Urothelium cell line (cell line): ENCODE results near the gene ANO4.
"Not testable (repeated sequence)": the region's sequence is repeated elsewhere in the genome, so short reads cannot be mapped to it uniquely, and the experiment has no call there.

Source experiments
- DNase-seq: peaks from one replicate; pipeline ENCODE4 v3.0.0; 2011; ENCODE audit warnings: low spot score, mixed read lengths
- FAIRE-seq: peaks from 2 replicates; lab custom pipeline; 2011; peaks lifted over from hg19 to GRCh38; lab: Jason Lieb, UNC

Gene ANO4

DNA sequence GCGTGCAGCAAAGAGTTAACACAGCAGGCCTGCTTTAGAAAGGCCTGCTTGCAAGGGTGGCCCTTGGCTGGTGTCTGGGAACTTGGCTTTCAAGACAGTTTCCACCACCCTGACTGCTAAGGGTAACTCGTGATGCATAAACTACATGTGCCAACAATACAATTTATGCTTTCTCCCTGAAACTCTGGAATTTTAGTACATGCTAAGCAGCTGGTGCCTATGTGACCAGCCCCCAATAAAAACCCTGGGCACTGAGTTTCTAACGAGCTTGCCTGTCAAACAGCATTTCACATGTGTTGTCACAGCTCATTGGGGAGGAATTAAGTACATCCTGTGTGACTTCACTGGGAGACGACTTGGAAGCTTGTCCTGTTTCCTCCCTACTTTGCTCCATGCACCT, 282.3 kb downstream of the ANO4 start:
- DNase-seq (no peak), FAIRE-seq (no peak)

DNA sequence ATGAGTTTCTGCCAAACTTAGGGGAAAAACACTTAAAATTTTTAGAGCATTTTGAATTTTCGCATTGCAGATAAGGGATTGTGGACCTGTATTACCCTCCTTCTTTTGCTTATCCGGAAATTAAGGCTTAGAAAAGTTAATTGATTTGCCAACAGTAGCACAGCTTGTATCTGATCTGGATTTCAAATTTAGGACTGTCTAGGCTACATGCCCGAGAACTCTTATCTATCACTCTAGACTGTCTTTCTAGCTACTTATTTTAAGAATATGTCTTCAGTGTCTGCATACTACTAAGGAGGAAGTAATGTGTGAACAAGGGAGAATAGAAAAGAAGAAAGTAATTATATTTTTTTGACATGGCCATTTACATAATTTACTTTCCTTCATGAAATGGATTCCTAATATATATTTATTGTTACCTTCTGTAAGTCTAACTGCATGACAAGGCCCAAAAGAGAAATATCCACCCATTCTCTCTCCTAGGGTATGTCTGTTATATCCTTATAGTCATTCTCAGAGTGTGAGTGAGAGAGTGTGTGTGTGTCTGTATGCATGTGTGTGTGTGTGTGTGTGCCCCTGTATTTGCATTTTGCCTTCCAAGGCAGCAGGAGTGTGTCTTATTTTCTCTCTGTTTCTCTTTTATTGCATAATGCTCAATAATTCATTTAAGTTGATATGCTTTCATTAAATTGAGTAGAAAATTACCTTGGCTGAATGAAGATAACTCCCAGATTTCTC, 283.4 kb downstream of the ANO4 start:
- FAIRE-seq (no peak), DNase-seq (no peak)

DNA sequence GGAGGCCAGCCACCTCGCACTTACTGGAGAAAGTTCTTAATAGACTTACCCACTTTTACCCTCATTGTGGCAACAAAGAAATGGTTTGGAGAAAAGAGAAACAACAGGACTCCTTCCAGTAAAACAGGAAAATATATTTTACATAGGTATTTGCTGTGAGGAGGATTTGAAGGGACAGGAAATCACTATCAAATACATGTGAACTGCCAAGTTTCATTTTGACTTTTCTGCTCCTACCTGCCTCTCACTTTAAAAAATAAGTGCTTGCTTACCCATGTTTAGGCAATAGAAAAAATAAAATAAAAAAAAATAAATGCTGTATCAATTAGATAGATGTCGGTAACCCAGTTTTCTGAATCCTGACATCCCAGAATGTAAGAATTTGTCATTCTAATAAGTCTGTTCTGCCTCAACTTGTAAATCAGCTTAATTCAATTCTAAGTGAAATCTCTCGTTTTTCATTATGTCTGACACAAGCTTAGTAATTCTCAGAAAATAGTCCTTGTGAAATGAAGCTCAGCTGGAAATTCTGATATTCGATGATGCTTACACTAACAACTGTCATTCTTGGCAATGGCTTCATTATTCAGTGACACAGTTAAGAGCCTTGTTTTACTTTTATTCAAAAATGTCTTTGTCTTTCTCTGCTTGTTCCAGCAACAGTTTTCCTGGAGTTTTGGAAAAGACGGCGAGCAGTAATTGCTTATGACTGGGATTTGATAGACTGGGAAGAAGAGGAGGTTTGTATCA, 284.1 kb downstream of the ANO4 start:
- DNase-seq = no peak
- FAIRE-seq = no peak

DNA sequence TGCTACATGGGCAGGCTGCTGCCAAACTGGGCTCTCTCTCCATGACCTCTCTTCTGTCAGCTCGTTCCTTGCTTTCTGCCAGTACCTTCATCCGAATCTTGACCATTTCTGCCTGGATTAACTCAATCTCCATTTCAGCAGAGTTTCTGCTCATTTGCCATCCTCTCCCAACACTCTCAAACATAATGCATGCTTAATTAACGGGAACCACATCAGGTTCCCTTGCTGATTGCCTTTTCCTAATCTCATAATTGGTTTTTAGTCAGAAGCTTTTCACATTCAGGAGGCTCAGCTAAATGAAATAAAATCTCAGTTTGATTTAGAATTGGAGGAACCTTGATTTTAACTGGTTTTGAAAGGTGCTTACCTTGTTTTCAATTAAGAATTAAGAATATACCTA, 288.1 kb downstream of the ANO4 start:
- no peak for DNase-seq
- no peak for FAIRE-seq

DNA sequence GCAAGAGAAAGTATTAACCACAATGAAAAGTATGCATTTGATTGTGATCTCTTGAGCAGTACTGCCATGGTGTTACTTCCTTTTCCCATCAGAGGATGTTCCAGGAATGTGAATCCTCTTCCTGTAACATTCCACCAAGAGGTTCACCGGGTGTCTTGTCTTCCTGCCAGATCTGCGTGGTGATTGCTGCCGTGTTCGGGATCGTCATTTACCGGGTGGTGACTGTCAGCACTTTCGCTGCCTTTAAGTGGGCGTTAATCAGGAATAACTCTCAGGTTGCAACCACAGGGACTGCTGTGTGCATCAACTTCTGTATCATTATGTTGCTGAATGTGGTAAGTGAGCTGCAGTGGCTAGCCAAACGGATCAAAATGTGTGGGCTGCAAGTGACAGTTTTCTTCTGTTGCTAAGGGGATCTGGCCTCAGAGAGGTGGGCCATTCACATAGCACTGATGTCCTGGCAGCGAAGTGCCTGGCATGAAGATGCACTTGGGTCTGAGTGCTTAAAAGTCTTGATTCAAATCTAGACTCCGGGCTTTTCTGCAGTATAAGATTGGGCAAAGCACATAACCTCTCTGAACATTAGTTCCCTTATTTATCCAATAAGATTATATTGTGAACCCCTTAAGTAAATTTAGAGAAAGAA, 292.0 kb downstream of the ANO4 start:
- no peak for FAIRE-seq
- peak; percentile 4 for DNase-seq

DNA sequence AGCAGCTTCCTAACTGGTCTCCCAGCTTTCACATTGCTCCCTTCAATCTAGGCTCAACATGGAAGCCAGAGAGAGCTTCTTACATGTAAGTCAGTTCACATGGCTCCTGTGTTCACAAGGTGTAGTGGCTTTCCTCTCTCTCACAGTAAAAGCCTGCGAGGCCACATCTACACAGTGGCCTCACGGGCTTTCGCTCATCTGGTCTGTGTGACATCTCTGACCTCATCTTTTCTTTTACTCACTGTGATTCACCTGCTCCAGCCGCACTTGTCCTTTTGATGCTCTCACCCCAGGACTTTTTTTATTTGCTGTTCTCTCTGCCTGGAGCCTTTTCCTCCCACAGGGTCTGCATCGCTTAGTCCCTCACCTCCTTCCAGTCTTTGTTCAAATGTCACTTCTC, 293.3 kb downstream of the ANO4 start:
- FAIRE-seq = no peak

DNA sequence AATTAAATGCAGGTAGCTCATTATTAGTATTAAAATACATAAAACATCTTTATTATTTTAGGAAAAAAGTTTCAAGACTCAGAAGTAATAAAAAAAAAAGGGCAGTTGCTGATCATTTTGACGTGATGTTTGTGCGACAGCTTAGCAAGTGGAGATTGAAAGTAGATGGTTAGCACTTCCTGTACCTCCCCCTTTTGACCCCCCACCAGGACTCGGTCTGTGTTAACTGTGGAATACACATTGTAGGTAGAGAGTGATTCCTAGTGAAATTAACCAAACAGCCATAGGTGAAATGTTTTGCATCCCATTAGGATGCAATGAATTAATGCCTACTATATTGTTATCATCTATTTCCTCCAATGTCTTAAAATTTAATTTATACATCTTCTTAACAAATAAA, 294.7 kb downstream of the ANO4 start:
- FAIRE-seq (no peak), DNase-seq (no peak)

More for the DNA sequence above, 293.3 kb downstream of the ANO4 start:
- no peak for DNase-seq

DNA sequence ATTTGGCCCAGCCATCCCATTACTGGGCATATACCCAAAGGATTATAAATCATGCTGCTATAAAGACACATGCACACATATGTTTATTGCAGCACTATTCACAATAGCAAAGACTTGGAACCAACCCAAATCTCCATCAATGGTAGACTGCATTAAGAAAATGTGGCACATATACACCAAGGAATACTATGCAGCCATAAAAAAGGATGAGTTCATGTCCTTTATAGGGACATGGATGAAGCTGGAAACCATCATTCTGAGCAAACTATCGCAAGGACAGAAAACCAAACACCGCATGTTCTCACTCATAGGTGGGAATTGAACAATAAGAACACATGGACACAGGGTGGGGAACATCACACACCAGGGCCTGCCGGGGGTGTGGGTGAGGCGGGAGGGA, 295.6 kb downstream of the ANO4 start:
- FAIRE-seq, DNase-seq: not testable (repeated sequence)

DNA sequence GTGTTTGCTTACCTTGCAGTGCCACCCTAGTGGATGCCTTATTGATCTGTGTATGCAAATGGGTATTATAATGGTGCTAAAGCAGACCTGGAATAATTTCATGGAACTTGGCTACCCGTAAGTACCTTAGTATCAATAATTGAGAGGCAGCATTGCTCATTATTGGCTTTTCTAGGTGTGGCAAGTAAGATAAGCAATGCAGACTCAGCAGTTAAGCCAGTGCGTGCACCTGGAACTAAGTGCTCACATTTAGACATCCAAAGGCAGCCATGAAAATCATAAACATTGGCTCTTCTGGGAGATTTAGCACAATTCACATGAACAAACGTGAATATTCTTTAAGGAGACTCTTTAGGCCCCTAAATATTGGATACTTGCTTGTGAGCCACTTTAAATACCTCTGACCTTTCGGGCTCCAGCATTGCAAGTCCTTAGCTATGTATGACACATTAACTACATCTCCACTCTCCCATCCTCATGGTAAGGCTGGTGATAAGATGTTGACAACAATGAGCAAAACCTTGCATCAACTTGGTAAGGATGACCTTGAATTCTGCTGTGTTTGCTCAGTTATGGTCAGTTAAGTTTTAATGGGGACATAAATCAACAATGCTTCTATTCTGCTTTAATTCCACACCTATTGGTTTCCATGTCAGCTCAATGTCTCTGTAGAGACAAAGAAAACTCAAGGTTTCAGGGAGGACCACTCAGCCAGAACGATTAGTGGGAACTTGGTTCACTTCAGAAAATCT, 303.4 kb downstream of the ANO4 start:
- DNase-seq (no peak), FAIRE-seq (no peak)

DNA sequence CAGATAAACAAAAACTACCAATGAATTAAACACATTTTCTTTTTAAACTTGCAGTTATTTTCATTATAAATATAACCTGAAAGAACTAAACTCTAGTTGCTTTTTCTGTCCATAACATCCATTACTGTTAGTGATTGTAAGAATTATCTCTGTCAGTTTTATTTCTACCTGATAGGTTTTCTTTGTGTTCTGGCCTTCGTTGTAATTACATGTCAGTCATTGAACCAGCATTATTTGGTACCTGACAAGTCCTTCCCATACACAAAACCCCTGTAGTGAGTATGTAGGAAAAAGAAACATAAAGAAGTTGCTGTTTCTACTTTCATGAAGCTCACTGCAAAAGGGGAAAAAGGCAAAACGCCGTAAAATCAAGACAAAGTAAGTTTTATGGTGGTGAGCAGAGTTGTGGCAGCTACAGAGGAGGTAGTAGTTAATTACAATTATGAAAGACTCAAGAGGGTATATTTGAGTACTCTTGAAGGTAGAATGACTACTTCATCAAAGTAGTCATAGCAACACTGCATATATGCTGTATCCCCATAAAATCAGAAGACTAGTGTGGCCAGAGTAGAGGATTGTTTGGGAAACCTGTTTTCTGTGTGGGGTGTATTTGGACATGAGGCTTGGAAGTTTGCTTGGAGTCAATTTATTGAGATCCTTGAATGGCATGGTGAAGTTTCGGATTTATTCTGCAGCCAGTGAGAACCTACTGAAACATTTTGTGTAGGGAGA, 312.6 kb downstream of the ANO4 start:
- FAIRE-seq (no peak), DNase-seq (no peak)

DNA sequence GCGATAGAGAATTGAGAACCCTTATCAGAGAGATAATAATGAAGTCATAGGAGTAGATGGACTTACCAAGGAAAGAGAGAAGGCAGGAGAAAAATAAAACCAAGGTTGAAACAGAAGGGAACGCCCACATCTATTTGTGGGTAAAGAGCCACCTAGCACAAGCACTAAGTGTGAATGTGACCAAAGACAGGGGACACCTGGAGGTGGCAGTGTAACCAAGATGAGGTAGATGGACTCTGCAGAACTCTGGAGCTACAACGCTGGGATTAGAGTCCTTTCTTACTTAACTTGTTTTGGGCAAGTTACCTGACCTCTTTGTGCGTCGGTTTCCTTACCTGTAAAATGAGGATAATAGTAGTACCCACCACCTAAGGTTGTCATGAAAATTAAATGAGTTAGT, 313.6 kb downstream of the ANO4 start:
- no peak for FAIRE-seq
- DNase-seq = no peak

DNA sequence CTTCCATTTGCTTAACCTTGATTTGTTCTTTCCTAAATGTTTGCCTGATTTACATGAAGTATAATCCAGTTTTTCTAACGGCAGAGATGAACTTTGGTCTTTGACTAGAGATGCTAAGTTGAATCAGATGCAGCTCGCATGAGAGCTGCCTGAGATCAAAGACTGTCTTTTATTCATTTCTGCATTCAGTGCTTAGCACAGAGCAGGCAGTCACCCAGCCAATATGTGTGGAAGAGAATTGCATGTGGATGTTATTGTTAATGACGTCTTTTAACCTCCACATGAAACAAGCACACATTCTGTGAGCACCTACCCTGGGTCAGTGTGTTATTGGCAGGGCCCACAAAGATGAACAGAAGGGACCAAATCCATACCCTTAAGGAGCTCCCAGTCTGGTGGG, 316.3 kb downstream of the ANO4 start:
- FAIRE-seq (no peak), DNase-seq (no peak)

DNA sequence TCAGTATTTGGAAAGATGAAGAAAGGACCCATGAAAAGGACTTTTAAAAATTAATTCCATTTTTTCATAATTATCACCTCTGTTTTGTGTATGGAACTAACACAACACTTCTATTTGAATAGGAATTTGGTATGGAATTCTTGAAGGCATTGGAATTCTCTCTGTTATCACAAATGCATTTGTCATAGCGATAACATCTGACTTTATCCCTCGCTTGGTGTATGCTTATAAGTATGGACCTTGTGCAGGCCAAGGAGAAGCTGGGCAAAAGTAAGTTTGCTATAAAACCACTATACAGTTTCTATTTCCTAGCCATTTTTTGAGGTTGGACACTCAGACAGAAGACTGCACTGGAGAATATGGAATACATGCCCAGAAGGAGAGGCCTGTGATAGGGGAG, 316.9 kb downstream of the ANO4 start:
- FAIRE-seq (no peak), DNase-seq (no peak)

DNA sequence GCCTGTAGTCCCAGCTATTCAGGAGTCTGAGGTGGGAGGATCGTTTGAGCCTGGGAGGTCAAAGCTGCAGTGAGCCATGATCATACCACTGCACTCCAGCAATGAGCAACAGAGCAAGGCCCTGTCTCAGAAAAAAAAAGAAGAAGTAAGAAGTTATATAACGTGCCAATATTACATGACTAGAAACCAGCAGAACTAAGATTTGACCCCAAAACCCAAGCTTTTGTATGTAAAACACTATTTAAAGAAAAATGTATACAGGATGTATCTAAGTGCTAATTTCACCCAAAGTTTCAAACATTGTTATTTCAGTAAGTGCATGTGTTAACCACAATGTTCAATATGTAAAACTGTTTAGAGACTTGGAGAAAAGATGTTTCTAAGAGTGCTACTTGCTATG, 320.8 kb downstream of the ANO4 start:
- FAIRE-seq (no peak), DNase-seq (no peak)

DNA sequence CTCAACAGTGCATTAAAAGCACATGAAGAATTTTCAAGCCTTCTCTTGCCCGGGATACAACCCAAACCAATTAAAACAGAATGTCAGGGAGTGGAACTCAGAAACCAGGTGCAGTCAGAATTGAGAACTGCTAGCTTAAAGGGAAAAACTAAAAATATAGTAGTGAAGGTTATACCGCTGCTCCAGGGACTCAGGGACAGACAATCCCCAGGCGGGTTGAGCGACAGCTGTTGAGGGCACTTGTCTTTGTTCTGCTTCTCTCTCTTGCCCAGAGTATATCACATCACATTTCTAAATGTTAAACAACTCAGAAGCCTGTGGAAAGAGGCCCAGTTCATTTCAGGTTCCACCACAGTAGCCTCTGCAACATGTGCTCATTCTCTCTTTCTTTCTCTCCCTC, 322.3 kb downstream of the ANO4 start:
- no peak for DNase-seq
- FAIRE-seq = no peak

DNA sequence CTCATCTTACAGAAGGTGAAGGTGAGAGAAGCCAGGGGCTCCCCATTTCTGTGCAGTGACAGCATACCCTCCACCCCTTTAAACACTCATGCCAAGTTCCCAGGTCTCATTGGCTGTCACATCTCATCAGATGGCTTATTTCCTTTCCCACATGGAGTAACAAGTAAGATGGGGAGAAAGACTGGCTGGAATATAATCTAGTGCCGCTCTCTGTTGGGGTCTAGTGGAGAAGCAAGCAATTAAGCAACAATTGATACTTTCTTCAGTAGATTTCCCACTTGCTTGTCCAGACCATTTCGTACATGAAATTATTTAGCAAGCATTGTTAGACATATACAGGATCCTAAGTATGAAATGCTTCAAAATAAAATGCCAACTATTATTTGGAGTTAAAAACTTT, 323.3 kb downstream of the ANO4 start:
- no peak for FAIRE-seq
- no peak for DNase-seq

DNA sequence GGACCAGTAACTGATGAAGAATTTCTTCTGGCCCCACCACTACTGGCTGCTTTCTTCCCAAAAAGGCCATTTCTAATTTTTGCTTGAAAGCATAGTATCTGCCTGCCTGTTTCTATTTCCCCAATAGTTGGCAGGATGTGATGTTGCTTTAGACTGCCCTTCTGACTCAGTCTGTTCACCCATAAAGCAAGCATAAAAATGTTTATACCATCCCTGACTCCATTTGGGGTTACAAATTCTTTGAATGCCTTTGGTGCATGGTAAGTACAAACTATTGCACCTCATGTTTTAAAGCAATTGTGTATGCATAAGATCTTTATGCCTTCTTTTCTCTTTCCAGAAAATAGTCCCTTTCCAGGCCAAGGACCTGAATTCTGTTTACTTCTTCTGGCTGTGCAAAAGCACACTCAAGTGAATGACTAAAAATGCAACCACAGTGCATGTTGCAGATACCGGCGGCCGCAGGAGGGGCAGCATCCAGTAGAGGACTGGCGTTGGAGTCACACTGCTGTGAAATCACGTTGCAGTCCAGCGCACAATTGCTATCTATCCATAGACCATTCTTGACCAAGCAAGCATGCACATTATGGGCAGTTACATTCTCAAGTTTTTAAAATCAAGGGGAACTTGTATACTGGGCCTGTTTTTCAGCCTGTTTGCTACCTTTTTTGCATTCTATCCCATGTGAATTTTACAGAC, 333.1 kb downstream of the ANO4 start:
- DNase-seq (peak; percentile 10), FAIRE-seq (no peak)

DNA sequence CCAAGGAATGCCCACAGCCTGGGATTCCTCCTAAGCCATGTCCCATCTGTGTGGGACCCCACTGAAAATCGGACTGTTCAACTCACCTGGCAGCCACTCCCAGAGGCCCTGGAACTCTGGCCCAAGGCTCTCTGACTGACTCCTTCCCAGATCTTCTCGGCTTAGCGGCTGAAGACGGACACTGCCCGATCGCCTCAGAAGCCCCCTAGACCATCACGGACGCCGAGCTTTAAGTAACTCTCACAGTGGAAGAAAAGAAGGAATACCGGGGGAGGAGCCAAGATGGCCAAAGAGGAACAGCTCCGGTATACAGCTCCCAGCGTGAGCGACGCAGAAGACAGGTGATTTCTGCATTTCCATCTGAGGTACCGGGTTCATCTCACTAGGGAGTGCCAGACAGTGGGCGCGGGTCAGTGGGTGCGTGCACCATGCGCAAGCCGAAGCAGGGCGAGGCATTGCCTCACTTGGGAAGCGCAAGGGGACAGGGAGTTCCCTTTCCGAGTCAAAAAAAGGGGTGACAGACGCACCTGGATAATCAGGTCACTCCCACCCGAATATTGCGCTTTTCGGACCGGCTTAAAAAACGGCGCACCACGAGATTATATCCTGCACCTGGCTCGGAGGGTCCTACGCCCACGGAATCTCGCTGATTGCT, 351.3 kb downstream of the ANO4 start:
- DNase-seq, FAIRE-seq: not testable (repeated sequence)

DNA sequence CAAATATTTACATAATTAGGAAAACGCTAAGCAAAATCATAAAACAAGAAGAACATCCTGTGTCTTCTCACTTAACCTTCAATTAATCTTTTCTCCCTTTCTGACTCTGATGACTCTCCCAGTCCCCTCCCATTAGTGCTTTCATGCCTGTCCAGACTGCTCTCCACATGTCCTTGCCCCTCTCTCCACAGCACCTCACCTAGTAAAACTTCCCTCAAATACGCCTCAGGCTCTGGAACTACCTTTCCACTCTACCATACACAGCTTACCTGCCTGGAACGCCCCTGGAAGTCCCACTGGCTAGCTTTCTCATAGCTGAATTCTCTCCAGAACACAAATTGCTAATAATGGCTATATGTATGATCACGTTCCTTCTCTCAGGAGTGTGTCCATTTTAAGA, 370.7 kb downstream of the ANO4 start:
- no peak for FAIRE-seq
- DNase-seq = no peak

DNA sequence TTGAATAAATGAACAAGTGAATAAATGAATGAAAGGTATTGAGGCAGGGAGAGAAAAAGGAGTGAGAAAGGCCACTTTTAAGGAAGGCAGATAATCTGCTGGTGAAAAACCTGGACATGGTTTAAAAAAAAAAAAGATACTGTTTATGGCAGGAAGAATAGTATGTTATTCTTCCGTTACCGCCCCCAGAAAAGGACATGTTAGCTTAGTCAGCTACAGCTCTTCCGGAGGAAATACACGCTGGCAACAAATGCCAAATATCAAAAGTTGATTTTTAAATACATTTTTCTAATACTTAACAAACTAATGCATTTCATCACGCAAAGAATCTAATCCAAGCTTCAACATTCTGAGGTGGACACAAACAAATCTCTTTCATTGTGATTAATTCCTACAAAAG, 372.3 kb downstream of the ANO4 start:
- FAIRE-seq = no peak
- DNase-seq = no peak
